ENCODE results near the gene SIRT6.
"Not testable (repeated sequence)": the region's sequence is repeated elsewhere in the genome, so short reads cannot be mapped to it uniquely, and the experiment has no call there.

SIRT6 gene

GRCh38 chr19:4139614-4140236 lies 42.6 kb downstream of the SIRT6 start:
- no peak for DNase-seq (ENCODE audit: low read depth, low spot score)
- no peak overlapping the region for H3K27ac ChIP-seq

- no peak for DNase-seq (ENCODE audit: low read depth, low spot score)
- no peak overlapping the region for H3K27ac ChIP-seq
These were observed 43.9 kb downstream of the SIRT6 start for GRCh38 chr19:4138445-4138844.

- DNase-seq (ENCODE audit: low read depth, low spot score) = no peak
- H3K27ac ChIP-seq = no peak overlapping the region
These were observed 45.7 kb downstream of the SIRT6 start for GRCh38 chr19:4136680-4137088.

GRCh38 chr19:4135386-4135785 lies 47.0 kb downstream of the SIRT6 start:
- DNase-seq (ENCODE audit: low read depth, low spot score); H3K27ac ChIP-seq: not testable (repeated sequence)

GRCh38 chr19:4134351-4134750 lies 48.0 kb downstream of the SIRT6 start:
- no peak for DNase-seq (ENCODE audit: low read depth, low spot score)

GRCh38 chr19:4130744-4131438 lies 51.5 kb downstream of the SIRT6 start:
- peak overlapping the region; percentile 75 for H3K27ac ChIP-seq
- no peak for DNase-seq (ENCODE audit: low read depth, low spot score)

More at GRCh38 chr19:4134351-4134750, 48.0 kb downstream of the SIRT6 start:
- no peak overlapping the region for H3K27ac ChIP-seq

- not testable (repeated sequence) for H3K27ac ChIP-seq; DNase-seq (ENCODE audit: low read depth, low spot score)
These were observed 53.3 kb downstream of the SIRT6 start for GRCh38 chr19:4129050-4129449.

- DNase-seq (ENCODE audit: low read depth, low spot score); H3K27ac ChIP-seq: not testable (repeated sequence)
These were observed 55.0 kb downstream of the SIRT6 start for GRCh38 chr19:4127322-4127721.

GRCh38 chr19:4124638-4125037 lies 57.7 kb downstream of the SIRT6 start:
- DNase-seq (ENCODE audit: low read depth, low spot score) = no peak
- H3K27ac ChIP-seq = no peak overlapping the region
